ENCODE results near the gene THEMIS. TPM values are rescaled to one million over a fixed set of nuclear protein-coding genes. Genes with fewer than 3 reads are reported as not detected.

THEMIS gene
- total RNA-seq, 2 experiments from 2014 or later = 142 to 144 TPM

- Mint-ChIP-seq H3K9me3 (ENCODE audit: insufficient read depth) (peaks cover 17% of the 10 kb centered on the region), H3K36me3 (ENCODE audit: low read depth) (peaks cover 36% of the 10 kb centered on the region), H3K27ac (no peak overlapping the region), H3K4me3 (no peak overlapping the region), H3K4me1 (ENCODE audit: low read depth) (no peaks in the 10 kb centered on the region), H3K27me3 (ENCODE audit: low read depth) (no peaks in the 10 kb centered on the region)
- ChIA-PET POLR2A (no interaction called here), CTCF (interaction anchor here (1.1 kb wide), 1 partner anchor 12 kb away, joined by 3 read pairs; no protein-coding TSS in a partner anchor)
- ATAC-seq (no peak), DNase-seq (no peak)
Observed at GRCh38 chr6:127686084-127686483, 214.8 kb downstream of the THEMIS start.

GRCh38 chr6:127684501-127684900 lies 216.4 kb downstream of the THEMIS start:
- Mint-ChIP-seq H3K9me3 (ENCODE audit: insufficient read depth) (peaks cover 17% of the 10 kb centered on the region), H3K27me3 (ENCODE audit: low read depth) (no peaks in the 10 kb centered on the region), H3K4me3 (no peak overlapping the region), H3K36me3 (ENCODE audit: low read depth) (peaks cover 23% of the 10 kb centered on the region), H3K4me1 (ENCODE audit: low read depth) (no peaks in the 10 kb centered on the region), H3K27ac (no peak overlapping the region)
- DNase-seq = no peak
- ChIA-PET POLR2A (no interaction called here), CTCF (no interaction called here)
- ATAC-seq = no peak
